ENCODE results near the gene WDR37. TPM values are rescaled to one million over a fixed set of nuclear protein-coding genes. Genes with fewer than 3 reads are reported as not detected.
"Not testable (repeated sequence)": the region's sequence is repeated elsewhere in the genome, so short reads cannot be mapped to it uniquely, and the experiment has no call there.

The WDR37 gene
- total RNA-seq, 1 experiment from 2014 or later: 14.2 TPM

DNA sequence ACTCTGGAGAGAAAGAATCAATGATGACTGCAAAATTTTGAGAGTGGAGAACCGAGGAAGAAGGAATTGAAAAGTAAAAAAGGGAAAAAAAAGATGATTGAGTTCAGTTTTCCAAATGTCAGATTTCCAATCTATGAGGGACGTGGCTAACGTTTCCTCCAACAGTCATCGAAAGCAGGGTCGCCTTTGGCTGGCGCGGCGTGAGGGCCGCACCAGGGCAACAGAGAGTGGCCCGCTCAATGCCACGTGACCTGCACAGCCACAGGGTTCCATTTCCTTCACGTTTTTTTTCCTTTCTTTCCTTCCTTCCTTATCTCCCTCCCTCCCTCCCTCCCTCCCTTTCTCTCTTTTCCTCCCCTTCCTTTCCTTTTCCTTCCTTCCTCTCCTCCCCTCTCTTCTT lies 101.9 kb downstream of the WDR37 start:
- intact Hi-C loops (cut with micrococcal nuclease): no loop called here
- TF ChIP-seq, protein P1, sequence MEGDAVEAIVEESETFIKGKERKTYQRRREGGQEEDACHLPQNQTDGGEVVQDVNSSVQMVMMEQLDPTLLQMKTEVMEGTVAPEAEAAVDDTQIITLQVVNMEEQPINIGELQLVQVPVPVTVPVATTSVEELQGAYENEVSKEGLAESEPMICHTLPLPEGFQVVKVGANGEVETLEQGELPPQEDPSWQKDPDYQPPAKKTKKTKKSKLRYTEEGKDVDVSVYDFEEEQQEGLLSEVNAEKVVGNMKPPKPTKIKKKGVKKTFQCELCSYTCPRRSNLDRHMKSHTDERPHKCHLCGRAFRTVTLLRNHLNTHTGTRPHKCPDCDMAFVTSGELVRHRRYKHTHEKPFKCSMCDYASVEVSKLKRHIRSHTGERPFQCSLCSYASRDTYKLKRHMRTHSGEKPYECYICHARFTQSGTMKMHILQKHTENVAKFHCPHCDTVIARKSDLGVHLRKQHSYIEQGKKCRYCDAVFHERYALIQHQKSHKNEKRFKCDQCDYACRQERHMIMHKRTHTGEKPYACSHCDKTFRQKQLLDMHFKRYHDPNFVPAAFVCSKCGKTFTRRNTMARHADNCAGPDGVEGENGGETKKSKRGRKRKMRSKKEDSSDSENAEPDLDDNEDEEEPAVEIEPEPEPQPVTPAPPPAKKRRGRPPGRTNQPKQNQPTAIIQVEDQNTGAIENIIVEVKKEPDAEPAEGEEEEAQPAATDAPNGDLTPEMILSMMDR (IDR thresholded peaks at IDR 0.05; ENCODE audit: unreplicated experiment): no peak
- Mint-ChIP-seq H3K4me1 (ENCODE audit: insufficient read depth, unreplicated experiment) (no peaks in the 10 kb centered on the region), H3K4me3 (ENCODE audit: unreplicated experiment) (no peak overlapping the region), H3K9me3 (ENCODE audit: unreplicated experiment) (no peaks in the 10 kb centered on the region), H3K27me3 (ENCODE audit: insufficient read depth, unreplicated experiment) (peaks cover 20% of the 10 kb centered on the region), H3K27ac (ENCODE audit: low read depth, unreplicated experiment) (no peak overlapping the region), H3K36me3 (ENCODE audit: insufficient read depth, unreplicated experiment) (no peaks in the 10 kb centered on the region)
- CTCF ChIA-PET: no interaction called here
- POLR2A ChIA-PET: no interaction called here
- BruUV-seq (replicated peaks): no TSS peak
- DNase-seq (ENCODE audit: unreplicated experiment): no peak

DNA sequence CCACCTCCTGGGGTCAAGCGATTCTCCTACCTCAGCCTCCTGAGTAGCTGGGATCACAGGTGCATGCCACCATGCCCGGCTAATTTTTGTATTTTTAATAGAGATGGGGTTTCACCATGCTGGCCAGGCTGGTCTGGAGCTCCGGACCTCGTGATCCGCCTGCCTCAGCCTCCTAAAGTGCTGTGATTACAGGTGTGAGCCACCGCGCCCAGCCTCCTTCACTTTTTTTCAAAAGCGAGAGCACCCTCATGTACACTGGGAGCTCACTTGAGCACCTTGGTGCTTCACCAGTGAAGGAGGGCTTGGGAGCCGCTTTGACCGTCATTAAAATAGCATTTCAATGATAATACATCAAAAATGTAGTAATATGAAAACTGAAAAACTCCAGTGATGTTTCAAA lies 102.4 kb downstream of the WDR37 start:
- DNase-seq (ENCODE audit: unreplicated experiment); CTCF ChIA-PET; H3K27ac Mint-ChIP-seq (ENCODE audit: low read depth, unreplicated experiment): not testable (repeated sequence)

DNA sequence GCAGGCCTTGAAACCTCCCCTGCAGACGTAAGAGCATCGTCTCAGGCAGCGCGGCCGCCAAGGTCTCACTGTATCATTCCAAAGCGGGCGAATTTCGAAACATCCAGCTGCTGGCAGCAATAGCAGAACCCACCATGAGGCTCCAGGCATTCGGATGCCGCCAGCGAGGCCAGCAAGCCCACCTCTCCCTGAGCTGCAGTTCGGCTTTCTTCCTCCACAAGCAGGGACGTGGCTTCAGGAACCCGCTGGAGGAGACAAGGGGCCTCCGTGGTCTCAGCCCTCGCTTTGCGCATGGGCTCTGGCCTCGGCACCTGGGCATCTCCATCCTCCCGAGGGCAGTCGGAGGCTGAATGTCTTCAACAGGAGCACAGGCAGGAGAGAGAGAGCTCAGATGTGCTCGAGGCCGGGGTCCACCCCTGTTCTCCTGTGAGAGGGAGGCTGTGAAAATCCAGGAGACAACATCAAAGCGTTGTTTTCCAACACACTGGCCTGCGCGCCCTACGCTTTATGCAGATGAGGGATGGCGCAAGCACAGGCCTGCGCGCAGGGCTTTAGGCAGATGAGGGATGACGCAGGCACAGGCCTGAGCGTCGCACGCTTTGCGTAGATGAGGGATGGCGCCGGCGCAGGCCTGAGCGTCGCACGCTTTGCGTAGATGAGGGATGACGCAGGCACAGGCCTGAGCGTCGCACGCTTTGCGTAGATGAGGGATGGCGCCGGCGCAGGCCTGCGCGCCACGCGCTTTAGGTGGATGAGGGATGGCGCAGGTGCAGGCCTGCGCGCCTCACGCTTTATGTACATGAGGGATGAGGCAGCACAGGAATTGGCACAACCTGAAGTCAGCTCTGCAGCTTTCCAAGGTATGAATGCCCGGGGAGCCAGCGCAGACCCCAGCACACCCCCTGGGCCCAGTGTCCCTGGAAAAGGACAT lies 103.2 kb downstream of the WDR37 start:
- Mint-ChIP-seq H3K9me3 (ENCODE audit: unreplicated experiment) (no peaks in the 10 kb centered on the region), H3K27me3 (ENCODE audit: insufficient read depth, unreplicated experiment) (peaks cover 22% of the 10 kb centered on the region), H3K4me1 (ENCODE audit: insufficient read depth, unreplicated experiment) (no peaks in the 10 kb centered on the region), H3K4me3 (ENCODE audit: unreplicated experiment) (no peak overlapping the region), H3K36me3 (ENCODE audit: insufficient read depth, unreplicated experiment) (no peaks in the 10 kb centered on the region), H3K27ac (ENCODE audit: low read depth, unreplicated experiment) (no peak overlapping the region)
- TF ChIP-seq, protein P1 (IDR thresholded peaks at IDR 0.05; ENCODE audit: unreplicated experiment): no peak
- ChIA-PET CTCF (no interaction called here), POLR2A (interaction anchor here (0.6 kb wide), 1 partner anchor 724 kb away, joined by 3 read pairs; no protein-coding TSS in a partner anchor)
- BruUV-seq (replicated peaks): no TSS peak
- intact Hi-C loops (cut with micrococcal nuclease): no loop called here
- DNase-seq (ENCODE audit: unreplicated experiment): no peak

More for the DNA sequence above, 102.4 kb downstream of the WDR37 start:
- BruUV-seq (replicated peaks); intact Hi-C loops (cut with micrococcal nuclease); H3K4me3 Mint-ChIP-seq (ENCODE audit: unreplicated experiment); POLR2A ChIA-PET; H3K36me3 Mint-ChIP-seq (ENCODE audit: insufficient read depth, unreplicated experiment); H3K9me3 Mint-ChIP-seq (ENCODE audit: unreplicated experiment); H3K4me1 Mint-ChIP-seq (ENCODE audit: insufficient read depth, unreplicated experiment): not testable (repeated sequence)
- peaks cover 20% of the 10 kb centered on the region for H3K27me3 Mint-ChIP-seq (ENCODE audit: insufficient read depth, unreplicated experiment)

DNA sequence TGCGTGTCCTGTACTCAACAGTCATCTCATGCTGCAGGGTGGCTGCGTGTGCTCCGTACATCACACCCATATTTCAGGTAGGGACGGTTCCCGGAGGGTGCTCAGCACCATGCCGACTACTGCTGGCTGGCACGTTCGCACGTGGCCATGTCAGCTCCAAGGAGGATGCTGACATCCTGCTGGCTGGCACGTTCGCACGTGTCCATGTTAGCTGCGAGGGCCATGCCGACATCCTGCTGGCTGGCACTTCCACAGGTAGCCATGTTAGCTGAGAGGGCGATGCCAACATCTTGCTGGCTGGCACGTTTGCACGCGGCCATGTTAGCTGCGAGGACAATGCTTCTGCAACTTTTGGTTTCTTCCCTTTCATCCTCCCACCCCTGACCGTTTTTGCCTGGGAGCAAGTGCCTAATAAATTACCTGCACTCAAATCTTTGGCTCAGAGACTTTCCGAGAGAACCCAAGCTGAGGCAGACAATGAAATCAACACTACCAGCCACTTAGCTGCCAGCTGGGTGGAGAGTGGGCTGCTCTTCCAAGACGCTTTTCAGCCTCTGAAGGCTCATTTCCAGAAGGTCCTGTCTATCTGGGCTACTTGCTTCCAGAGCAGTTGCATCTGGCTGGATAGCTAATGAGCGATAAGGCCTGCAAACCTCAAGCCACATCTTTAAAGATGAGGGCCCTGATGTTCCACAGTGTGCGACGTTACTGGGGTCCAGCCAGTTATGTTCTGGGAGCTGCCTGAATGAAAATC lies 104.6 kb downstream of the WDR37 start:
- peaks cover 35% of the 10 kb centered on the region for H3K27me3 Mint-ChIP-seq (ENCODE audit: insufficient read depth, unreplicated experiment)
- BruUV-seq (replicated peaks): no TSS peak
- no peak overlapping the region for H3K27ac Mint-ChIP-seq (ENCODE audit: low read depth, unreplicated experiment)
- TF ChIP-seq, protein P1 (IDR thresholded peaks at IDR 0.05; ENCODE audit: unreplicated experiment): no peak
- POLR2A ChIA-PET: interaction anchor here (0.6 kb wide), 1 partner anchor 723 kb away, joined by 3 read pairs; no protein-coding TSS in a partner anchor
- H3K9me3 Mint-ChIP-seq (ENCODE audit: unreplicated experiment): no peaks in the 10 kb centered on the region
- CTCF ChIA-PET: no interaction called here
- DNase-seq (ENCODE audit: unreplicated experiment): no peak
- no peaks in the 10 kb centered on the region for H3K4me1 Mint-ChIP-seq (ENCODE audit: insufficient read depth, unreplicated experiment)
- H3K36me3 Mint-ChIP-seq (ENCODE audit: insufficient read depth, unreplicated experiment): no peaks in the 10 kb centered on the region
- intact Hi-C loops (cut with micrococcal nuclease): no loop called here
- no peak overlapping the region for H3K4me3 Mint-ChIP-seq (ENCODE audit: unreplicated experiment)

DNA sequence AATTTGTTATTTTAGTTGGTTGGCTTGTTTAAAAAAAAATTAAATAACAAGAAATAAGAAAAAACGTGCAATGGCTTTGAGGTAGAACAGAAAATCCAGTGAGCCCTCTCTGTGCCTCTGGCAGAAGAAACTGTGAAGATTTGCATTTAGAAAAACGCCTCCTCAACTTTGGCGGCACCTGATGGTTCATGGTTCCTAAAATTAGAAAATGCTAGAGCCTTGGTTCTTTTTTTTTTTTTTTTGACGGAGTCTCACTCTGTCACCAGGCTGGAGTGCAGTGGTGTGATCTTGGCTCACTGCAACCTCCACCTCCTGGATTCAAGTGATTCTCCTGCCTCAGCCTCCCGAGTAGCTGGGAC lies 105.1 kb downstream of the WDR37 start:
- H3K36me3 Mint-ChIP-seq (ENCODE audit: insufficient read depth, unreplicated experiment); H3K4me3 Mint-ChIP-seq (ENCODE audit: unreplicated experiment); POLR2A ChIA-PET; intact Hi-C loops (cut with micrococcal nuclease); DNase-seq (ENCODE audit: unreplicated experiment); H3K4me1 Mint-ChIP-seq (ENCODE audit: insufficient read depth, unreplicated experiment); H3K27ac Mint-ChIP-seq (ENCODE audit: low read depth, unreplicated experiment); H3K9me3 Mint-ChIP-seq (ENCODE audit: unreplicated experiment); CTCF ChIA-PET; BruUV-seq (replicated peaks): not testable (repeated sequence)
- H3K27me3 Mint-ChIP-seq (ENCODE audit: insufficient read depth, unreplicated experiment): peaks cover 40% of the 10 kb centered on the region

Measured in MCF 10A (cell line).